ENCODE results near the gene NRL. TPM values are rescaled to one million over a fixed set of nuclear protein-coding genes. Genes with fewer than 3 reads are reported as not detected.

The NRL gene
- total RNA-seq, 1 experiment from 2014 or later = 0.66 TPM

DNA sequence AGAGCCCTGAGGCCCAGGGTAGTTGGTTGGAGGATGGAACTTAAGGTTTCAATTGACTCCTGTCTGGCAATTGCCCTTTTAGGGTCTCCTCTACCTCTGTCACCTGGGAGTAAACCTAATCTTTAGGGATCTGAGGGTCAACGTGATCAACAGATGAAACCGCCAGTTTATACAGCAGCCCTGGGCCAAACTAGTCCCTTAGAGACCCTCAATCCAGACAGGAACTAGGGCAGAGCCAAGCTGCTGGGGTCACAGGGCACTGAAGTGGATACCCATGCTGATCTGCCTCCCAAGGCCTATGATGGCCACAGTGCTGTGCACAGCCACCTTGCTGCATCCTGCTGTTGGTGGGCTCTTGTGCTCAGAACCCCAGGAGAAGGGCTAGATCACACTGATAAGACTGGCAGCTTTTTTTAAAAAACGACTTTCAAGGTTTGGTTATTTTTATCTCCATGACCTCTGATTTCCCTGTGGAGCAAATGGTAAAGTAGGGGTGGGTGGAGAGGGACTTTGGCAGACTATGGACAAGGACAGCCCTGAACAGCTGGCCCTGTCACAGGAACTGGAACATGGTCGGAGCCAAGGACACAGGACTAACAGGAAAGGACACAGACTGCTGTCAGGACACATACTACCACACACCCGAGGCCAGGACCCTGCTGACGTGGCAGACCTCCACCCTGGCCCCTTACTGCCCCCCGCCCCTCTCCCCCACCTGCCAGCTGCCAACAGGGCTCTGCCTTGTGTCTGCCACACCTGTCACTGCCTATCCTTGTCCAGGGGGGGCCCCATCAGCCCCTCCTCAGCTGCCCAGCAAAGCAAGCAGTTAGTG, 16.2 kb upstream of the NRL start:
- H4K20me1 ChIP-seq (ENCODE audit: insufficient read depth) = no peaks in the 10 kb centered on the region
- ChIA-PET POLR2A (interaction anchor here (3.0 kb wide), 1 partner anchor 16 kb away, joined by 8 read pairs; the partner anchor contains the start of genes DCAF11 and NRL), RAD21 (ENCODE audit: low non-redundant PET in 1 of 2, low total read pairs in 2 of 2, uncharacterized antibody in 2 of 2, unreplicated experiment in 2 of 2) (no interaction called here), CTCF (no interaction called here)
- H3K79me2 ChIP-seq (ENCODE audit: insufficient read depth, low read length) = no peaks in the 10 kb centered on the region
- peaks cover 7 to 8% of the 10 kb centered on the region in 2 experiments; a peak in 3 of 4 replicates for H3K4me1 ChIP-seq (ENCODE audit: control insufficient read depth in 1 of 2, insufficient read depth in 2 of 2, low read length in 2 of 2)
- no peak overlapping the region for H2AFZ ChIP-seq (ENCODE audit: low read depth, low read length, poor library complexity, severe bottlenecking)
- BruUV-seq (replicated peaks) = no TSS peak
- H3K36me3 ChIP-seq (ENCODE audit: control insufficient read depth in 1 of 2, insufficient read depth in 2 of 2, low read length in 2 of 2) = no peaks in the 10 kb centered on the region
- no peak for TF ChIP-seq POLR2AphosphoS5 (IDR thresholded peaks at IDR 0.05; ENCODE audit: low read depth, low read length)
- no peak for TF ChIP-seq SIN3A (IDR thresholded peaks at IDR 0.05; ENCODE audit: low read depth)
- no peak for TF ChIP-seq CEBPB (IDR thresholded peaks at IDR 0.05; ENCODE audit: low read depth)
- no peak for TF ChIP-seq SRF (IDR thresholded peaks at IDR 0.05; ENCODE audit: low read depth)
- TF ChIP-seq JUND (IDR thresholded peaks at IDR 0.05) = no peak
- no peak for TF ChIP-seq EGR1 (IDR thresholded peaks at IDR 0.05; ENCODE audit: low read depth)
- no peak for TF ChIP-seq ELF1 (IDR thresholded peaks at IDR 0.05; ENCODE audit: borderline replicate concordance, low read depth)
- no peak for DNase-seq (ENCODE audit: low read depth, low spot score)
- H3K27ac ChIP-seq (ENCODE audit: low read depth, low read length) = no peak overlapping the region
- no peak for ATAC-seq
- H3K9ac ChIP-seq (ENCODE audit: low read length) = no peak overlapping the region
- H3K4me3 ChIP-seq (replicated peaks in 1 of 2; ENCODE audit: low read depth in 1 of 2, low read length in 2 of 2) = no peak overlapping the region
- H3K9me2 ChIP-seq (ENCODE audit: insufficient read depth) = no peaks in the 10 kb centered on the region
- no peaks in the 10 kb centered on the region for H3K9me3 ChIP-seq (ENCODE audit: control insufficient read depth in 1 of 2, insufficient read depth in 1 of 2, low read depth in 1 of 2, low read length in 2 of 2)
- H3K4me2 ChIP-seq (ENCODE audit: low read length) = no peak overlapping the region
- intact Hi-C loops (cut with micrococcal nuclease) = no loop called here
- no peaks in the 10 kb centered on the region for H3K27me3 ChIP-seq (ENCODE audit: insufficient read depth, low read length)

DNA sequence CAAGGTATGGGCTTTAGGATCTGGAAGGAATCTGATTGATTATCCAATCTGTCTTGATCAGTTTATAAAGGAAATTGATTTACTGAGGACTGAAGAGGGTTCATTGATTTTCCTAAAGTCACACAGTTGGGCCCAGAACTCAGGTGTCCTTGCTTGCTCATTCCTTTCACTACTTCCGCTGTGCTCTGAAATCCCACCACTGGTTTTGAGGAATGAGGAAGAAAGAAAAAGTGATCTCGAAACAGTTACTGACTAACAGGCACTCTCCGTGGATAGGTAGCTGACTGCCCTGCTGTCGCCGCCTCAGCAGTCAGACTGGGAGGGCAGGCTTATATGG, 15.6 kb upstream of the NRL start, which contains the start of gene FITM1:
TSS of gene FITM1 (plus strand) at position 280 of the 337 bp plus-strand sequence. CDS start 905 bp downstream, outside the sequence.
- BruUV-seq (replicated peaks) = no TSS peak
- Histone ChIP-seq H3K9me3 (ENCODE audit: control insufficient read depth in 1 of 2, insufficient read depth in 1 of 2, low read depth in 1 of 2, low read length in 2 of 2) (no peaks in the 10 kb centered on the region), H3K4me2 (ENCODE audit: low read length) (no peak within 1 kb of the TSS), H3K27ac (ENCODE audit: low read depth, low read length) (no peak within 1 kb of the TSS), H4K20me1 (ENCODE audit: insufficient read depth) (no peaks in the 10 kb centered on the region), H3K79me2 (ENCODE audit: insufficient read depth, low read length) (no peaks in the 10 kb centered on the region), H3K9me2 (ENCODE audit: insufficient read depth) (no peaks in the 10 kb centered on the region), H3K36me3 (ENCODE audit: control insufficient read depth in 1 of 2, insufficient read depth in 2 of 2, low read length in 2 of 2) (no peaks in the 10 kb centered on the region), H3K9ac (ENCODE audit: low read length) (no peak within 1 kb of the TSS), H3K27me3 (ENCODE audit: insufficient read depth, low read length) (no peaks in the 10 kb centered on the region), H3K4me1 (ENCODE audit: control insufficient read depth in 1 of 2, insufficient read depth in 2 of 2, low read length in 2 of 2) (peaks cover 4% of the 10 kb centered on the region in 2 experiments; a peak in 3 of 4 replicates), H2AFZ (ENCODE audit: low read depth, low read length, poor library complexity, severe bottlenecking) (no peak within 1 kb of the TSS), H3K4me3 (replicated peaks in 1 of 2; ENCODE audit: low read depth in 1 of 2, low read length in 2 of 2) (no peak within 1 kb of the TSS)
- RAD21 ChIA-PET (ENCODE audit: low non-redundant PET in 1 of 2, low total read pairs in 2 of 2, uncharacterized antibody in 2 of 2, unreplicated experiment in 2 of 2) = no interaction called here
- CTCF ChIA-PET = interaction anchor here (1.2 kb wide), 1 partner anchor 22 kb away, joined by 3 read pairs; no protein-coding TSS in a partner anchor
- no peak for ATAC-seq
- no peak for DNase-seq (ENCODE audit: low read depth, low spot score)
- intact Hi-C loops (cut with micrococcal nuclease) = no loop called here
- POLR2A ChIA-PET = interaction anchor here (1.2 to 3.0 kb wide), 2 partner anchors 16 to 36 kb away, joined by 3 to 8 read pairs; partner anchors contain the start of genes DCAF11, NRL and PCK2
- TF ChIP-seq ZNF274 (IDR thresholded peaks at IDR 0.05; ENCODE audit: low read depth, low read length) = no peak
- TF ChIP-seq YY1 (IDR thresholded peaks at IDR 0.05; ENCODE audit: extremely low read depth, insufficient replicate concordance, low read depth, low read length) = no peak
- TF ChIP-seq POLR2AphosphoS5 (IDR thresholded peaks at IDR 0.05; ENCODE audit: low read depth, low read length) = no peak
- TF ChIP-seq, protein P1, sequence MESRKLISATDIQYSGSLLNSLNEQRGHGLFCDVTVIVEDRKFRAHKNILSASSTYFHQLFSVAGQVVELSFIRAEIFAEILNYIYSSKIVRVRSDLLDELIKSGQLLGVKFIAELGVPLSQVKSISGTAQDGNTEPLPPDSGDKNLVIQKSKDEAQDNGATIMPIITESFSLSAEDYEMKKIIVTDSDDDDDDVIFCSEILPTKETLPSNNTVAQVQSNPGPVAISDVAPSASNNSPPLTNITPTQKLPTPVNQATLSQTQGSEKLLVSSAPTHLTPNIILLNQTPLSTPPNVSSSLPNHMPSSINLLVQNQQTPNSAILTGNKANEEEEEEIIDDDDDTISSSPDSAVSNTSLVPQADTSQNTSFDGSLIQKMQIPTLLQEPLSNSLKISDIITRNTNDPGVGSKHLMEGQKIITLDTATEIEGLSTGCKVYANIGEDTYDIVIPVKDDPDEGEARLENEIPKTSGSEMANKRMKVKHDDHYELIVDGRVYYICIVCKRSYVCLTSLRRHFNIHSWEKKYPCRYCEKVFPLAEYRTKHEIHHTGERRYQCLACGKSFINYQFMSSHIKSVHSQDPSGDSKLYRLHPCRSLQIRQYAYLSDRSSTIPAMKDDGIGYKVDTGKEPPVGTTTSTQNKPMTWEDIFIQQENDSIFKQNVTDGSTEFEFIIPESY (IDR thresholded peaks at IDR 0.05; ENCODE audit: extremely low read depth, insufficient replicate concordance, low read length) = no peak
- TF ChIP-seq EGR1 (IDR thresholded peaks at IDR 0.05; ENCODE audit: low read depth) = no peak
- TF ChIP-seq JUND (IDR thresholded peaks at IDR 0.05) = no peak
- no peak for TF ChIP-seq CBX3 (IDR thresholded peaks at IDR 0.05; ENCODE audit: low read depth)
- no peak for TF ChIP-seq RAD21 (IDR thresholded peaks at IDR 0.05; ENCODE audit: low read depth)
- TF ChIP-seq ZFX (IDR thresholded peaks at IDR 0.05) = no peak
- TF ChIP-seq, protein P2, sequence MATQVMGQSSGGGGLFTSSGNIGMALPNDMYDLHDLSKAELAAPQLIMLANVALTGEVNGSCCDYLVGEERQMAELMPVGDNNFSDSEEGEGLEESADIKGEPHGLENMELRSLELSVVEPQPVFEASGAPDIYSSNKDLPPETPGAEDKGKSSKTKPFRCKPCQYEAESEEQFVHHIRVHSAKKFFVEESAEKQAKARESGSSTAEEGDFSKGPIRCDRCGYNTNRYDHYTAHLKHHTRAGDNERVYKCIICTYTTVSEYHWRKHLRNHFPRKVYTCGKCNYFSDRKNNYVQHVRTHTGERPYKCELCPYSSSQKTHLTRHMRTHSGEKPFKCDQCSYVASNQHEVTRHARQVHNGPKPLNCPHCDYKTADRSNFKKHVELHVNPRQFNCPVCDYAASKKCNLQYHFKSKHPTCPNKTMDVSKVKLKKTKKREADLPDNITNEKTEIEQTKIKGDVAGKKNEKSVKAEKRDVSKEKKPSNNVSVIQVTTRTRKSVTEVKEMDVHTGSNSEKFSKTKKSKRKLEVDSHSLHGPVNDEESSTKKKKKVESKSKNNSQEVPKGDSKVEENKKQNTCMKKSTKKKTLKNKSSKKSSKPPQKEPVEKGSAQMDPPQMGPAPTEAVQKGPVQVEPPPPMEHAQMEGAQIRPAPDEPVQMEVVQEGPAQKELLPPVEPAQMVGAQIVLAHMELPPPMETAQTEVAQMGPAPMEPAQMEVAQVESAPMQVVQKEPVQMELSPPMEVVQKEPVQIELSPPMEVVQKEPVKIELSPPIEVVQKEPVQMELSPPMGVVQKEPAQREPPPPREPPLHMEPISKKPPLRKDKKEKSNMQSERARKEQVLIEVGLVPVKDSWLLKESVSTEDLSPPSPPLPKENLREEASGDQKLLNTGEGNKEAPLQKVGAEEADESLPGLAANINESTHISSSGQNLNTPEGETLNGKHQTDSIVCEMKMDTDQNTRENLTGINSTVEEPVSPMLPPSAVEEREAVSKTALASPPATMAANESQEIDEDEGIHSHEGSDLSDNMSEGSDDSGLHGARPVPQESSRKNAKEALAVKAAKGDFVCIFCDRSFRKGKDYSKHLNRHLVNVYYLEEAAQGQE (IDR thresholded peaks at IDR 0.05; ENCODE audit: low read depth) = no peak

Data from HCT116 (cell line).